ENCODE data around the gene KNOP1.
"Not testable (repeated sequence)": the region's sequence is repeated elsewhere in the genome, so short reads cannot be mapped to it uniquely, and the experiment has no call there.

KNOP1 gene

DNA sequence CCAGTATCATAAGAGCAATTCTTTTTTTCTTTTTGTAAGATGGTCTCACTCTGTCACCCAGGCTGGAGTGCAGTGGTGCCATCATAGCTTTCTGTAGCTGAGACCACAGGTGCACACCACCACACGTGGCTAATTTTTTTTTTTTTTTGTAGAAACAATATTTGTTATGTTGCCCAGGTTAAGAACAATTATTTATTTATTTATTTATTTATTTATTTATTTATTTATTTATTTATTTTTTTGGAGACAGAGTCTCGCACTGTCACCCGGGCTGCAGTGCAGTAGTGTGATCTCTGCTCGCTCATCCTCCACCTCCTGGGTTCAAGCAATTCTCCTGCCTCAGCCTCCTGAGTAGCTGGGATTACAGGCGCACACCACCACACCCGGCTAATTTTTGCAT is 38.7 kb downstream of the KNOP1 start:
- not testable (repeated sequence) for DNase-seq

DNA sequence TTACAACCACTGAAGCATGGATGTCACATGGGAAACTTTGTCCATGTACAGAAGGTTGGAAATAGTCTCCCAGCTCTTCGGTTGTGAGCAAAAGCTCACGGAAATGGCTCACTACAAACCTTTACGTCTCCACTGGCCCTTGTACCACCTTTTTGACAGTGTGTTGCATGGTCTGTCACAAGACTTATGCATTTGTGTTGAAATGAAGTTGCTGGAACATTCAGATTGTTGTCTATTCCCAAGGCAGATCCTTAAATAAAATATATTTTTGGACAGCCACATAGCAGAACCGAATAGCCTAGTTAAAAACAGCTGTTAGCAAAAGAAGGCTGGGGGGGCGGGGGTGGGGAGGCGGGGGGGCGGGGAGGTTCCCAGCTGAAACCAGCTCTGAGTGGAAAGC is 39.2 kb downstream of the KNOP1 start:
- DNase-seq: no peak

DNA sequence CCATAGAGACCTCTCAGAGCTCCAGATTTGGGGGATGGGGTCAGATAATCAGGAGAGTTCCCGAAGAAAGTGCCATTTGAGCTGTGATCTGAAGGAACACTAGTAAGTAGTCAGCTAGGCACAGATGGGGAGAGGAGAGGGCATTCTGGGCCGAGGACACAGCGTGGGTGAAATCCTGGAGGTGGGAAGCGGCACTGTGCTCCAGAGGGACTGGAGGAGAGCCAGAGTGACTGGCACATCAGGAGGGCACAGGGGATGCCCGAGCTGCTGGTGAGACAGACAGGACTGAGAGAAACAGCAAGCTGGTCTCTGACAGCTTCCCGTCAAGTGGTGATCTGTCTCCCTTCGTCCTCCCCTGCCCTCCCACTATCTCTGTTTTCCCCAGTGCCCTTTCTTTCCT is 40.6 kb downstream of the KNOP1 start:
- DNase-seq: no peak

DNA sequence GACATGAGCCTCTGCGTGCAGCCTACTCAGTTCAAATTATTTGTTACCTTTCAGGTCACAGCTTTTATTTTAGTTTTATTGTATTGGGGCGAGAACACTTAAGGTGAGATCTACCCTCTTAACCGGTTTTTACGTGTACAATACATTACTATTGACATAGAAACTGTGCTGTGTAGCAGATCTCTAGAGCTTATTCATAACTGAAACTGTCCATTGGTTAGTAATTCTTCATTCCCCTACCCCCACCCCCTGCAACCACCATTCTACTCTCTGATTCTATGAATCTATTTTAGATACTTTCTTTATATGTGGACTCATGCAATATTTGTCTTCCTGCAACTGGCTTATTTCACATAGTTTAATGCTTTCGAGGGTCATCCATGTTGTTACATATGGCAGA is 43.5 kb downstream of the KNOP1 start:
- DNase-seq: no peak

DNA sequence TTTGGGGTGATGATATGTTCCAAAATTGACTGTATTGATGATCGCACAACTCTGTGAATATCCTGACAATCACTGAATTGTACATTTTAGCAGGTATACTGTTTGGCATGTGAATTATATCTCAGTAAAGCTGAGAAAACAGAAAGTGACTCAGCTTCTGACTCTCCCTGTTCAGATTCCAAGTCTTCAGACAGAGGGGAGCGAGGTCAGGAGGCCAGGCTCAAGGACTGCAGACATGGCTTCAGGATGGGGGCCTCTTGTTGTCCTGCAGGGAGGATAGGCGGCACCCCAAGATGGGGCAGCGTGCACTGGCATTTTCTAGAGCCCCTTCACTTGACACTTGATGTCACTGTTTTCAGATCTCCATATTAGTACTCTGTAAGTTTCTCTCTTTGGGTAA is 45.6 kb downstream of the KNOP1 start:
- no peak for DNase-seq

DNA sequence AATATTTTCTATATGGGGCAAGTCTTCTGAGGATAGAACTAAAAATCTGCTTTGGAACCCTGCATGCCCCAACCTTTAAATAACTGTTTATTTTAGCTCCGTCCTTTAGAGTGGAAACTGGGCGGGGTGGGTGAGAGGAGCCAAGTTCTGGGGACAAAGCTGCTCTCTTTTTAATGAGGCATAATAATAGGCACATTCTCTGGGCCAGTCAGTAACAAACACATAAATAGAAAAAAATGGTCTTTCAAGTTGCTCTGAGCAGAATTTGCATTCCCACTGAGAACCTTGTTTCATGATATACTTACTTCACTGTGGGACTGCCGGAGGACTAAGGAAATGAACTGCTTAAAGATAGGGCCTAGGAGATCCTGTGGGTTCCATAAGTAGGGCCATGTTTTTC is 51.5 kb downstream of the KNOP1 start:
- no peak for DNase-seq

DNA sequence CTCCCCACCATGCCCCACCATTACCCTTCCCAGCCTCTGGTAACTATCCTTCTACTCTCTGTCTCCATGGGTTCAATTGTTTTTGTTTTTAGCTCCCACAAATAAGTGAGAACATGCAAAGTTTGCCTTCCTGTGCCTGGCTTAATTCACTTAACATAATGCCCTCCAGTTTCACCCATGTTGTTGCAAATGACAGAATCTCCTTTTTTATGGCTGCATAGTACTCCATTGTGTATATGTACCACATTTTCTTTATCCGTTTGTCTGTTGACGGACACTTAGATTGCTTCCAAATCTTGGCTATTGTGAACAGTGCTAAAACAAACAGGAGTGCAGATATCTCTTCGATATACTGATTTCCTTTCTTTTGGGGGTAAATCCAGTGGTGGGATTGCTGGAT is 52.7 kb downstream of the KNOP1 start:
- not testable (repeated sequence) for DNase-seq

DNA sequence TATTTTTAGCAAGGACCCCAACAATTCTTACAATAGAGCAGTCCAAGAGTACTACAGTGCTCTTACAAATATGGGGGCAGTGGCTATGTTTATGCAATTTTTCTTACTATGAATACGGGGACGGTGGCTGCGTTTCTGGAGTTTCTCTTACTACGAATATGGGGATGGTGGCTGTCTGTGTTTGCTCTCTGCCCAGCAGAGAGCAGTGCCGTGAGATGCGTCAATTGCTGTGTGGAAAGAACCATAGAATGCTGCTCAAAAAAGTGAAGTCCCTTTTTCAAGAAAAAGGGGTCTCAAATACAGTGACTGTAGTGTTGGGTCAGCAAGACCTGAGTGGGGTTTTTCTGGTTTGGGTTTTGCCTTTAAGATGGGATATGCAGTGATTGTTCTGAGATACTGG is 53.9 kb downstream of the KNOP1 start:
- no peak for DNase-seq

DNA sequence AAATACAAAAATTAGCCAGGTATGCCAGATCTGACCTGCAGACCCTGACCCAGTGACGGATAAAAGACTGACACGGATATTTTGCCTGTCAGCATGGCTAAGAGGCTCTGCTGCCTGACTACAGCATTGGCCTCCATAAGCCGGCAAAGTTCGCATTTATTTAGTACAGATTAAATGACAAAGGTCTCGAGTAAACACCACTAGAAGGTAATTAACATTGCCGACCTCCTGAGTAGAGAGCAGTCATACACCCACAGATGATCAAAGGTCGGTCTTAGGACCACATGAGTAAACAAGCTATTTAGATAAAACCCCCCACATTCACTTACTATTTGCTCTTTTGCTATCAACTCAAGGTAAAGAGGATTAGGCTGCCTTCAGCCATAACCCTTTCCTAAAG is 55.7 kb downstream of the KNOP1 start:
- no peak for DNase-seq

DNA sequence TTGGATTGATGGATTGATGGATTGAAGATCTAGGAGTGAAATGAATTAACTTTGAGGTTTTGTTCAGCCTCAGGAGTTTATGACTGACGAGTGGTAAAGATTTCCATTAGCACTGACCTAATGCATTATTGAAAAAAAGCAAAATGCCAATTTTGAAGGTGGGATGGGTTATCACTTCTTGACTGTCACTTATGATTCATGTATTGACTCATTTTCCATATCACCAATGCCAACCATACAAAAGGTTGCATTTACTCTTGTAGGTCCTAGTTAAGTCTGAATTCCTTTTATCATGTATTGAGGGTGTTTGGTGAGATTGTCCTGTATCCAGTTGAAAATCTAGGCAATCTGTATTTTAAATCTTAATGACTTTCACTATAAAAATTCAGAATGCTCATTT is 57.6 kb downstream of the KNOP1 start:
- no peak for DNase-seq

DNA sequence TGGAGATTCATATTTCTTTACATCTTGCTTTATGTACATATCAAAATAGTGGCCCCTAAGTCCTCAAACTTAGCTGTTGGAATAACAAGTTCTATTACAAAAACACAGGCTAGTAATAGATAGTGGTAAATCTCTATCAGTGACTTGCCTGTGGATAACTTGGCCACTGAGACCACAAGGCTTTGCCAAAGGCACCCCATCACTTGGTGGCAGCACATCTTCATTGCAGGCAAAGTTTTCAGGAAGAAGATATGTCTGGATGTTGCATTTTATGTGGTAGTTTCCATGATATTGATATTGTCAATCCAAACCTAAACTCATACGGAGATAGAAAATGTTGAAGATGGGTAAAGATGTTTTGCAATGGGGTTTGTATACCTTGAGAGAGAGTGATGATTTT is 58.5 kb downstream of the KNOP1 start:
- DNase-seq: no peak

DNA sequence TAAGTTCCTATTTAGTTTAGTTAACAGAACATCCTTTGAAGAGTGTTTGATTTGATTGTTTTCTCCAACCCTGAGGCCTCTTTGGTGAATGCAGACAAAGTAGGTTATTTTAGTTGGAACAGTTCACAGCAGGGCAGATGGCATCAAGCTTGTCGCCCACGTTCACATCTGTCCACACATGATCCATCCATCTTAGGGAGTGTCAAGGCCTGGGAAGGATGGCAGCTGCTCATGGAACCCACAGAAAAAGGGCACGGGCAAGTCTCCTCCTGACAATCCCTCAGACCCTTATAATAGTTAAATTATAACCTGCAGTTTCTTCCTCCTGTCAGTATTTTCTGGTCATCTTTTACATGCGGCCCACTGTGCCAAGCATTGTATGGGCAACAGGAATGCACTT is 60.2 kb downstream of the KNOP1 start:
- DNase-seq: no peak

DNA sequence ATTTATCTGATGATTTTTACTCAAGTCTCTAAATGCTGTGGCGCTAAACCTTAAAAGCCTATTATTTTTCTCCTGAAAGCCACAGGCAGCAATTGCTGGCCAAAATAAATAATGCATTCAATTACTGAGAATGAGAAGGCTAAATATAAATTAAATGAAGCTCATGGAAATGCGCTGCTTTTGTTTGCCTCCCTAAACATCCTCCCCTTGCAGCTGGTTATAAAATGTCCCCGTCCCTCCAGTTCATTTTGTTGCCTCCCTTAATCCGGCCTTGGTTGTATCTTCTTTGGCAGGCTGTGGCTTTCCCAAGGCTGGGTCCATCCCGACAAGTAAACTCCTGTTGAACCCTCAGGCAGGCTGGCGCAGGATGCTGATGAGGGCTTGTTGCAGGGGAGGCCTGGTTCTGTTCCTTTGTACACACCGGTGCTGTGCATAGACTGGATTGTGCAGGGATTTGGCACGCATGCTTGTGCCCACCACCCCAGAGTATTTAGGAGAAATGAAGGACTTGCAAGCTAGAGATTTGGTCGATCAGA is 62.7 kb downstream of the KNOP1 start:
- no peak for DNase-seq

DNA sequence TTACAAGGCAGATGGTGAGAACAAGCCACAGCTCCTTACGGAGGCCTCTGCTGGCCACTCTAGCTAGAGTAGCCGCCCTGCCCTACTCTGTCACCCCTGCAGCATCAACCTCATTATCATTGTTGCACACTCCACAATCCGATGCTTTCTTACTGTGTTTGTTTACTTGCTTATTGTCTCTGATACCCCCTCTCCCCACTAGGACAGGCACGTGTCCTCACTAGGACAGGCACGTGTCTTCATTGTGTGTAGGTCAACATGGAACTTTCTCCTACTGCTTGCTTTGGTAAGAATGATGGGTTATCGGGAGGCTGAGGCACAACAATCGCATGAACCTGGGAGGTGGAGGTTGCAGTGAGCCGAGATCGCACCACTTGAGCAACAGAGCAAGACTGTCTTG is 63.9 kb downstream of the KNOP1 start:
- DNase-seq: no peak

All from hematopoietic multipotent progenitor cell treated with erythropoietin and hydrocortisone succinate and interleukin-3 and kit ligand, for 4 days (in vitro differentiated cells).